K562 (cell line): ENCODE measurements around the gene GRAPL. TPM values are rescaled to one million over a fixed set of nuclear protein-coding genes. Genes with fewer than 3 reads are reported as not detected.
A peak's percentile ranks its signal among the peaks of the same experiment; 100 is the strongest.
"Not testable (repeated sequence)": the region's sequence is repeated elsewhere in the genome, so short reads cannot be mapped to it uniquely, and the experiment has no call there.

ENCODE experiments used
- ATAC-seq: fragments of 200-7000 bp; cut with Tn5 transposase; 3 replicates; pipeline ENCODE4 v1.9.1; 2020; ENCODE audit warnings: moderate library complexity
- BruUV-seq: library from RNA; stranded (reverse); fragments of 400-500 nt; replicated peaks from 2 replicates; lab custom pipeline; 2021; lab: Mats Ljungman, UMichigan
- CTCF ChIA-PET: fragments of 300-600 bp; formaldehyde crosslinking; extraction: SDS; loops from one replicate; lab custom pipeline; 2021; ENCODE audit warnings: low intra/inter-chr PET ratio; lab: Yijun Ruan, JAX
- POLR2A ChIA-PET: fragments of 300-600, 350-650 bp; sonication (Branson Sonifier 250); formaldehyde crosslinking; extraction: SDS; loops from one replicate; lab custom pipeline; 2021; ENCODE audit warnings: antibody characterized with exemption, inconsistent platforms; lab: Yijun Ruan, JAX
- DNase-seq, 4 experiments: peaks; one replicate each; pipeline versions ENCODE4 v3.0.0 to v3.0.0-alpha.2; 2011 to 2018; ENCODE audit warnings: low spot score in 3 of 4, mixed read lengths in 3 of 4; ENCODE audit errors: extremely low read depth in 1 of 4
- FAIRE-seq: peaks from 2 replicates; lab custom pipeline; 2011; peaks lifted over from hg19 to GRCh38; lab: Jason Lieb, UNC
- H2AFZ ChIP-seq: 2 replicates; pipeline ENCODE4 v1.6.0; 2011; ENCODE audit warnings: low read depth, low read length, control low read depth, inconsistent platforms
- H3K27ac ChIP-seq: fragments of 200-600 bp; 3 replicates; pipeline ENCODE4 v1.8.0; 2011; ENCODE audit warnings: low read depth, mild to moderate bottlenecking, control low read depth, inconsistent platforms, low read length, moderate library complexity, mixed read lengths; ENCODE audit errors: extremely low read depth
- H3K27me3 ChIP-seq, 2 experiments: fragments of 300-600 bp in 1 of 2; 2 replicates in 1 of 2; 3 replicates in 1 of 2; pipeline versions ENCODE4 v1.6.0 to v1.8.0; 2011; ENCODE audit warnings: inconsistent platforms in 2 of 2, low read length in 2 of 2, mild to moderate bottlenecking in 1 of 2, mixed read lengths in 1 of 2, moderate library complexity in 1 of 2; ENCODE audit not compliant: control insufficient read depth in 2 of 2, insufficient read depth in 2 of 2
- H3K36me3 ChIP-seq: fragments of 300-600 bp; 3 replicates; pipeline ENCODE4 v1.8.0; 2011; ENCODE audit warnings: mild to moderate bottlenecking, low read length, inconsistent platforms; ENCODE audit not compliant: control insufficient read depth, insufficient read depth
- H3K4me1 ChIP-seq, 2 experiments: fragments of 200-600 bp in 1 of 2; replicated peaks in 1 of 2; 2 replicates in 1 of 2; 3 replicates in 1 of 2; pipeline versions ENCODE4 v1.5.1 to v1.8.0; 2011; ENCODE audit warnings: inconsistent platforms in 2 of 2, low read length in 2 of 2, mild to moderate bottlenecking in 1 of 2, mixed read lengths in 1 of 2, moderate library complexity in 1 of 2; ENCODE audit not compliant: control insufficient read depth in 2 of 2, insufficient read depth in 2 of 2
- H3K4me2 ChIP-seq: 2 replicates; pipeline ENCODE4 v1.6.1; 2011; ENCODE audit warnings: low read length, control low read depth, inconsistent platforms, mixed read lengths; ENCODE audit not compliant: insufficient read depth
- H3K4me3 ChIP-seq: fragments of 200-600 bp; sonication (generic), shearing (Covaris generic); 2 replicates; pipeline ENCODE4 v1.5.1; 2016; ENCODE audit warnings: control low read depth, inconsistent platforms
- H3K79me2 ChIP-seq: fragments of 200-600 bp; 3 replicates; pipeline ENCODE4 v1.8.0; 2011; ENCODE audit warnings: low read length, inconsistent platforms; ENCODE audit not compliant: control insufficient read depth, insufficient read depth
- H3K9ac ChIP-seq, 2 experiments: 2 replicates each; pipeline versions ENCODE4 v1.6.0 to v1.6.1; 2011; ENCODE audit warnings: low read depth in 2 of 2, low read length in 2 of 2, control low read depth in 1 of 2, inconsistent platforms in 1 of 2, mild to moderate bottlenecking in 1 of 2, mixed read lengths in 1 of 2; ENCODE audit not compliant: insufficient read depth in 1 of 2
- H3K9me1 ChIP-seq: one replicate; pipeline ENCODE4 v1.6.0; 2011; ENCODE audit warnings: inconsistent platforms, mild to moderate bottlenecking, low read length, moderate library complexity; ENCODE audit not compliant: control insufficient read depth, insufficient read depth
- H3K9me3 ChIP-seq: replicated peaks from 2 replicates; pipeline ENCODE4 v1.5.1; 2011; ENCODE audit warnings: low read depth, low read length, inconsistent platforms; ENCODE audit not compliant: control insufficient read depth, insufficient read depth
- H4K20me1 ChIP-seq: replicated peaks from 2 replicates; pipeline ENCODE4 v1.6.1; 2011; ENCODE audit warnings: low read length, inconsistent platforms, mixed read lengths; ENCODE audit not compliant: control insufficient read depth, insufficient read depth
- CXXC5 ChIP-seq: fragments of 250-450 bp; sonication (Bioruptor Pico); IDR thresholded peaks from 2 replicates; pipeline ENCODE4 v1.8.0; 2022; ENCODE audit warnings: inconsistent platforms, mild to moderate bottlenecking, moderate library complexity
- NRF1 ChIP-seq, 2 experiments: fragments of 450-650 bp; IDR thresholded peaks in 1 of 2; conservative IDR thresholded peaks in 1 of 2; 2 replicates each; pipeline ENCODE4 v1.6.1; 2014; ENCODE audit warnings: mild to moderate bottlenecking in 2 of 2
- POLR2G ChIP-seq: fragments of 200-400 bp; formaldehyde crosslinking; IDR thresholded peaks from 2 replicates; pipeline ENCODE4 v1.6.1; 2017; ENCODE audit warnings: low read depth, mild to moderate bottlenecking, antibody characterized with exemption, low read length, moderate library complexity
- WGBS: fragments of 100-300 bp; shearing (Covaris generic); methylation state at CpG from one replicate; pipeline ENCODE4 v1.1.6; 2016; ENCODE audit warnings: low coverage, mixed read lengths; ENCODE audit not compliant: insufficient coverage; ENCODE audit errors: missing lambda C conversion rate; 5-methylcytosine and 5-hydroxymethylcytosine counted together
- in situ Hi-C: fragments of 300-500 bp; cut with MboI; formaldehyde crosslinking; loops from 4 replicates; pipeline ENCODE4 v1.15.0; 2018; ENCODE audit warnings: inconsistent platforms, mixed read lengths
- intact Hi-C: fragments of 100-400 bp; cut with micrococcal nuclease; formaldehyde crosslinking; loops from 2 replicates; pipeline ENCODE4 v1.14.2; 2022
- polyA plus RNA-seq, 8 experiments: library from polyadenylated mRNA; depleted of rRNA in 4 of 8; stranded (reverse) in 5 of 8; unstranded in 3 of 8; fragments of >200 nt; fragmentation: Nextera tagmentation in 2 of 8; fragmentation: Illumina TruSeq in 1 of 8; extraction: Ambion mirVana in 2 of 8; extraction: Trizol in 1 of 8; gene quantifications; 2 replicates each; pipeline versions ENCODE4 v1.2.1 to v1.2.3, GENCODE V29; 2011 to 2014; ENCODE audit warnings: inconsistent platforms in 1 of 8, missing spikeins in 1 of 8
- total RNA-seq, 7 experiments: library from RNA; depleted of rRNA in 6 of 7; stranded (reverse); fragments of >200 nt in 6 of 7; fragmentation: Illumina TruSeq in 2 of 7; extraction: Trizol in 2 of 7; gene quantifications; 2 replicates each; pipeline versions ENCODE4 v1.2.1 to v1.2.3, GENCODE V29; 2011 to 2021; ENCODE audit warnings: low replicate concordance in 1 of 7
- TF ChIP-seq, protein P1 (sequence below), 2 experiments: fragments of 450-650 bp; formaldehyde crosslinking in 1 of 2; IDR thresholded peaks; 2 replicates each; pipeline versions ENCODE4 v1.4.0 to v1.6.1; 2014 to 2020; ENCODE audit warnings: mild to moderate bottlenecking in 2 of 2, borderline replicate concordance in 1 of 2, low read depth in 1 of 2

GRAPL gene
- total and polyA plus RNA-seq, 9 of the 15 experiments (the other 6 are each of a cell fraction or from before 2014, with no cell fraction given): 0.22 TPM; not detected in 8

GRCh38 chr17:19110189-19111097 lies 16.9 kb upstream of the GRAPL start:
- H3K27me3 ChIP-seq, H4K20me1 ChIP-seq, H3K9ac ChIP-seq, H3K27ac ChIP-seq, H3K36me3 ChIP-seq, H3K4me3 ChIP-seq, H2AFZ ChIP-seq, BruUV-seq, CTCF ChIA-PET, H3K4me2 ChIP-seq, POLR2A ChIA-PET, H3K79me2 ChIP-seq, H3K9me1 ChIP-seq, DNase-seq, H3K9me3 ChIP-seq, intact Hi-C loops, in situ Hi-C loops, H3K4me1 ChIP-seq: not testable (repeated sequence)
- WGBS: no CpG with 5 or more reads among the region's 45 CpGs
- peak; percentile 63 for ATAC-seq
- peak; percentile 54 for FAIRE-seq

GRCh38 chr17:19111111-19111711 lies 16.2 kb upstream of the GRAPL start:
- FAIRE-seq, H3K9me1 ChIP-seq, CTCF ChIA-PET, H3K4me3 ChIP-seq, H3K79me2 ChIP-seq, H2AFZ ChIP-seq, H3K27me3 ChIP-seq, intact Hi-C loops, in situ Hi-C loops, POLR2A ChIA-PET, BruUV-seq, H3K9me3 ChIP-seq, H3K9ac ChIP-seq, H3K36me3 ChIP-seq, H3K4me1 ChIP-seq, H4K20me1 ChIP-seq: not testable (repeated sequence)
- peak; percentile 93 for ATAC-seq
- peak overlapping the region; percentile 49; the same call in 1 of the 3 replicates for H3K27ac ChIP-seq
- peak in 1 of 4 experiments; percentile 54 for DNase-seq
- peak overlapping the region; percentile 49; the same call in 1 of the 2 replicates for H3K4me2 ChIP-seq
- WGBS: 0% methylated on average over 3 of the region's 39 CpGs
- TF ChIP-seq NRF1 (conservative IDR thresholded peaks at IDR 0.05 in 1 of 2, IDR thresholded peaks at IDR 0.05 in 1 of 2) (peak; percentile 43 to 51; a peak in 2 of 4 replicates), CXXC5 (CRISPR knock-in tag) (peak; percentile 11), POLR2G (peak; percentile 61)
- TF ChIP-seq, protein P1, sequence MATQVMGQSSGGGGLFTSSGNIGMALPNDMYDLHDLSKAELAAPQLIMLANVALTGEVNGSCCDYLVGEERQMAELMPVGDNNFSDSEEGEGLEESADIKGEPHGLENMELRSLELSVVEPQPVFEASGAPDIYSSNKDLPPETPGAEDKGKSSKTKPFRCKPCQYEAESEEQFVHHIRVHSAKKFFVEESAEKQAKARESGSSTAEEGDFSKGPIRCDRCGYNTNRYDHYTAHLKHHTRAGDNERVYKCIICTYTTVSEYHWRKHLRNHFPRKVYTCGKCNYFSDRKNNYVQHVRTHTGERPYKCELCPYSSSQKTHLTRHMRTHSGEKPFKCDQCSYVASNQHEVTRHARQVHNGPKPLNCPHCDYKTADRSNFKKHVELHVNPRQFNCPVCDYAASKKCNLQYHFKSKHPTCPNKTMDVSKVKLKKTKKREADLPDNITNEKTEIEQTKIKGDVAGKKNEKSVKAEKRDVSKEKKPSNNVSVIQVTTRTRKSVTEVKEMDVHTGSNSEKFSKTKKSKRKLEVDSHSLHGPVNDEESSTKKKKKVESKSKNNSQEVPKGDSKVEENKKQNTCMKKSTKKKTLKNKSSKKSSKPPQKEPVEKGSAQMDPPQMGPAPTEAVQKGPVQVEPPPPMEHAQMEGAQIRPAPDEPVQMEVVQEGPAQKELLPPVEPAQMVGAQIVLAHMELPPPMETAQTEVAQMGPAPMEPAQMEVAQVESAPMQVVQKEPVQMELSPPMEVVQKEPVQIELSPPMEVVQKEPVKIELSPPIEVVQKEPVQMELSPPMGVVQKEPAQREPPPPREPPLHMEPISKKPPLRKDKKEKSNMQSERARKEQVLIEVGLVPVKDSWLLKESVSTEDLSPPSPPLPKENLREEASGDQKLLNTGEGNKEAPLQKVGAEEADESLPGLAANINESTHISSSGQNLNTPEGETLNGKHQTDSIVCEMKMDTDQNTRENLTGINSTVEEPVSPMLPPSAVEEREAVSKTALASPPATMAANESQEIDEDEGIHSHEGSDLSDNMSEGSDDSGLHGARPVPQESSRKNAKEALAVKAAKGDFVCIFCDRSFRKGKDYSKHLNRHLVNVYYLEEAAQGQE (IDR thresholded peaks at IDR 0.05; ENCODE audit: borderline replicate concordance): peak; percentile 19; the same call in 1 of the 2 replicates
- TF ChIP-seq, protein P1 (CRISPR knock-in tag; IDR thresholded peaks at IDR 0.05; ENCODE audit: low read depth): not testable (repeated sequence)
